GM19468 (cell line): ENCODE data around the gene RARG.
"Not testable (repeated sequence)": the region's sequence is repeated elsewhere in the genome, so short reads cannot be mapped to it uniquely, and the experiment has no call there.

Source experiments
- ATAC-seq: cut with Tn5 transposase; IDR thresholded peaks from one replicate; pipeline ENCODE4 v1.9.1; 2021; ENCODE audit warnings: mild to moderate bottlenecking, moderate library complexity, moderate number of reproducible peaks; ENCODE audit not compliant: unreplicated experiment; ENCODE audit errors: extremely low read depth

Gene RARG

GRCh38 chr12:53178803-53179202, 53.2 kb downstream of the RARG start:
- not testable (repeated sequence) for ATAC-seq

- ATAC-seq = not testable (repeated sequence)
Measured at GRCh38 chr12:53177447-53177846, 54.6 kb downstream of the RARG start.

GRCh38 chr12:53176750-53177149, 55.3 kb downstream of the RARG start:
- ATAC-seq = no peak

GRCh38 chr12:53174881-53175491, 57.0 kb downstream of the RARG start:
- no peak for ATAC-seq

- no peak for ATAC-seq
Measured at GRCh38 chr12:53173085-53173715, 58.8 kb downstream of the RARG start.

GRCh38 chr12:53172352-53172751, 59.7 kb downstream of the RARG start:
- no peak for ATAC-seq

- ATAC-seq = no peak
Measured at GRCh38 chr12:53171725-53172329, 60.2 kb downstream of the RARG start.

GRCh38 chr12:53170876-53171724, 60.9 kb downstream of the RARG start:
- ATAC-seq = no peak

GRCh38 chr12:53170215-53170614, 61.8 kb downstream of the RARG start:
- ATAC-seq = no peak

GRCh38 chr12:53169644-53170043, 62.4 kb downstream of the RARG start:
- ATAC-seq = no peak

- ATAC-seq = no peak
Measured at GRCh38 chr12:53166837-53167236, 65.2 kb downstream of the RARG start.

- not testable (repeated sequence) for ATAC-seq
Measured at GRCh38 chr12:53163008-53163407, 69.0 kb downstream of the RARG start.

- ATAC-seq = no peak
Measured at GRCh38 chr12:53161119-53161911, 70.7 kb downstream of the RARG start.

GRCh38 chr12:53160673-53161072, 71.3 kb downstream of the RARG start:
- no peak for ATAC-seq
